Stomach smooth muscle (tissue), 2 donors: Measurements from ENCODE around the gene PDE4B.

ENCODE experiments used
- H3K27ac ChIP-seq: one replicate; pipeline ENCODE4 v1.7.0; 2013; ENCODE audit warnings: mild to moderate bottlenecking, low read length, inconsistent platforms
- H3K27me3 ChIP-seq, 2 donors: one replicate each; pipeline ENCODE4 v1.7.0; 2013; ENCODE audit warnings: low read length in 2 of 2; ENCODE audit not compliant: insufficient read depth in 2 of 2, control insufficient read depth in 1 of 2
- H3K36me3 ChIP-seq, 2 donors: one replicate each; pipeline ENCODE4 v1.7.0; 2013; ENCODE audit warnings: low read length in 2 of 2; ENCODE audit not compliant: control insufficient read depth in 2 of 2, insufficient read depth in 2 of 2
- H3K4me1 ChIP-seq: one replicate; pipeline ENCODE4 v1.7.0; 2013; ENCODE audit warnings: low read length; ENCODE audit not compliant: control insufficient read depth, insufficient read depth
- H3K4me3 ChIP-seq, 2 donors: one replicate each; pipeline ENCODE4 v1.7.0; 2013; ENCODE audit warnings: low read length in 2 of 2
- H3K9ac ChIP-seq, 2 donors: one replicate each; pipeline ENCODE4 v1.7.0; 2013; ENCODE audit warnings: low read length in 2 of 2, mild to moderate bottlenecking in 1 of 2
- H3K9me3 ChIP-seq, 2 donors: one replicate each; pipeline ENCODE4 v1.7.0; 2013; ENCODE audit warnings: low read length in 2 of 2; ENCODE audit not compliant: control insufficient read depth in 2 of 2
- donor health status: healthy.
- donor health status: Pancreatic carcinoma.

PDE4B gene

GRCh38 chr1:66231217-66231616 is 438.5 kb downstream of the PDE4B start:
- Histone ChIP-seq H3K9ac (no peak overlapping the region), H3K4me3 (no peak overlapping the region), H3K9me3 (no peaks in the 10 kb centered on the region), H3K27me3 (no peaks in the 10 kb centered on the region), H3K36me3 (no peaks in the 10 kb centered on the region), H3K4me1 (no peaks in the 10 kb centered on the region), H3K27ac (no peak overlapping the region)

- no peak overlapping the region for H3K4me3 ChIP-seq
- no peaks in the 10 kb centered on the region for H3K36me3 ChIP-seq
- no peaks in the 10 kb centered on the region for H3K9me3 ChIP-seq
- H3K27me3 ChIP-seq, result no peaks in the 10 kb centered on the region
- H3K4me1 ChIP-seq, result no peaks in the 10 kb centered on the region
- H3K27ac ChIP-seq, result no peak overlapping the region
- H3K9ac ChIP-seq, result no peak overlapping the region
Measured at GRCh38 chr1:66231681-66232463, 439.2 kb downstream of the PDE4B start.

DNA sequence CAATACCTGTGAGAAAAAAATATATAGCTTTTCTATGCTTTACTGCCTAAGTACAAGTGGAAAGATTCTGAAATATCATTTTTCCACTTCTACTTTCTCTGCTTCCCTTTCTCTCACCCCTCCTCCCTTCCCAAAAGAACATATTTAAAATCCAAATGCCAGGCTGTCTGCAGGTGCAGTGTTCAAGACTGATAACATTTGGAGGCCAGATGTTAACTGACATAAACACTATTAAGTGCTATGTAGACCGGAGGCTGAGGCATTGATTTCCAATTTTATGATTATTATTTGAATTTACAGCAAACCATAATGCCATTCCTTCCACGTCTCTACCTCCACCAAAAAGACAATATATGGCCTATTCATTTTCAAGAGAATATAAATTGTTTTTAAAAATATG is 444.3 kb downstream of the PDE4B start:
- Histone ChIP-seq H3K9me3 (peaks cover 2 to 5% of the 10 kb centered on the region in 2 donors), H3K4me1 (peaks cover 3% of the 10 kb centered on the region)

GRCh38 chr1:66237722-66238479 is 445.2 kb downstream of the PDE4B start:
- Histone ChIP-seq H3K9me3 (peaks cover 2 to 5% of the 10 kb centered on the region in 2 donors), H3K27me3 (no peaks in the 10 kb centered on the region), H3K27ac (no peak overlapping the region), H3K9ac (no peak overlapping the region), H3K36me3 (no peaks in the 10 kb centered on the region), H3K4me3 (no peak overlapping the region), H3K4me1 (peaks cover 3% of the 10 kb centered on the region)

More for the DNA sequence above, 444.3 kb downstream of the PDE4B start:
- no peaks in the 10 kb centered on the region for H3K36me3 ChIP-seq
- H3K27ac ChIP-seq, result no peak overlapping the region
- H3K27me3 ChIP-seq, result no peaks in the 10 kb centered on the region
- H3K4me3 ChIP-seq, result no peak overlapping the region
- H3K9ac ChIP-seq, result no peak overlapping the region

DNA sequence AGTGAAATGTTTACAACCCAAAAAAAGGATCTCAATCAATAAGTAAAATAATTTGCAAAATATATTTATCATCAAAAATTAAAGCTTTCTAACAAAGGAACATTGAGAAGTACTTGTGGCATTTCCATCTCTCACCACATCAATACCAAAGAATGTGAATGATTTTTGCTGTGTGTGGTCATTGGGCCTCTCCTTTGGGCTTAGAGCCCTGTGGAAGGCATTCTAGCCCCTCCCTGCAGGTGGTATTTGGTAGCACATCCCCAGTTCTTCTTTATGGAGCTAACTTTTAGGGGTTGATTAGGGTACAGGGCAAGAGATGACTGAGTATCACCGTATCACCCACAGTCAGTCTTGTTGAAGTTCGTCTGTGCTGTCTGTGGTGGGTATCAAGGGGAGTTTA is 447.1 kb downstream of the PDE4B start:
- Histone ChIP-seq H3K4me1 (peaks cover 5% of the 10 kb centered on the region), H3K27ac (no peak overlapping the region), H3K9ac (no peak overlapping the region), H3K9me3 (peaks cover 2 to 5% of the 10 kb centered on the region in 2 donors), H3K27me3 (no peaks in the 10 kb centered on the region), H3K4me3 (no peak overlapping the region), H3K36me3 (no peaks in the 10 kb centered on the region)

DNA sequence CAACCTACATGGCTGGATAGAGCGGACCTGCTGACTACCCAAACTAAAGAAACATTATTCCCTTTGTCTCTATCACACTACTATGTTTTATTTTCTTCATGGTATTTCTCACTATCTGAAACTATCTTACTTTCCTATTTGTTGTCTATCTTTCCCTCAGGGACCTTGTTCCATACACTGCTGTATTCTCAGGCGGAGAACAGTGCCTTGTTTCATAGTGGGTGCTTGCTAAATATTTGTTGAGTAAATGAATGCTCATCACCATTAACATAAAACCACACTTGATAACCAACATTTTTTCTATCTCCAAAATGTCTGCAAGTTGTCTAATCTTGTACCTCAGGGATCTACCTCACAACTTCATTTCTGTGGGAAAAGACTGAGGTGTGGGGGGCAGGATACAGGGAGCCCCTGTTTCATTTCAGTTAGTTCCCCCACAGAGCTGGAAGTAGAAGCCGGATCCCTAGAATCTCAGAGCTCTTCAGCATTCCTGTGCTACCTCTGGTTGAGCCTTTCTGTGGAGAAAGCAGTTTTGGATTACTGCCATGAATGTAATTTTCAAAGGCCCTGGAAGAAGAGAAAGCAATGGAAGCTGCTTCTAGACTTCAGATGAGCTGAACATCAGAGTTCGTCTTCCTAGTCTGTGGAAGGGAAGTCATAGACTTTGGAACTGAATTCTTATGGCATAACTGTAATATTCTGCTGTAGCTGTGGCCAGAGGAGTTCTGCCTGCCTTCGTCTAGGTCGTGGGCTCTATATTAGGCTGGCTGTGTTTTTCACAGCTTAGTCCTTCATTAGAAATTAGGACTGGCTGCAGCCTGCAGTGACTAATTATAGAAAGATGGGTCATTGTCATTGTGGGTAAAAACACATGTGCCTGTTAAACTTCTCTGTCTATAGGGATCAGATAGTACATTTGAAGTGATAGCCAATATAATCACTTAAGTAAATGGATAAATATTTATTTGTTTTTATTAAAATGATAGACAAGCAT is 448.1 kb downstream of the PDE4B start:
- Histone ChIP-seq H3K4me1 (peaks cover 5% of the 10 kb centered on the region), H3K27ac (no peak overlapping the region), H3K9ac (no peak overlapping the region), H3K36me3 (no peaks in the 10 kb centered on the region), H3K27me3 (no peaks in the 10 kb centered on the region), H3K9me3 (peaks cover 2 to 5% of the 10 kb centered on the region in 2 donors), H3K4me3 (no peak overlapping the region)

GRCh38 chr1:66242646-66243547 is 450.2 kb downstream of the PDE4B start:
- no peaks in the 10 kb centered on the region for H3K27me3 ChIP-seq
- H3K9ac ChIP-seq, result no peak overlapping the region
- H3K4me1 ChIP-seq, result peaks cover 5% of the 10 kb centered on the region
- H3K27ac ChIP-seq, result no peak overlapping the region
- no peak overlapping the region for H3K4me3 ChIP-seq
- no peaks in the 10 kb centered on the region for H3K36me3 ChIP-seq
- H3K9me3 ChIP-seq, result peaks cover 2 to 4% of the 10 kb centered on the region in 2 donors

GRCh38 chr1:66243548-66244130 is 450.9 kb downstream of the PDE4B start:
- H3K4me1 ChIP-seq, result peaks cover 5% of the 10 kb centered on the region
- no peak overlapping the region for H3K27ac ChIP-seq
- H3K27me3 ChIP-seq, result no peaks in the 10 kb centered on the region
- no peaks in the 10 kb centered on the region for H3K36me3 ChIP-seq
- no peak overlapping the region for H3K4me3 ChIP-seq
- H3K9ac ChIP-seq, result no peak overlapping the region
- H3K9me3 ChIP-seq, result no peaks in the 10 kb centered on the region

- Histone ChIP-seq H3K27me3 (no peaks in the 10 kb centered on the region), H3K27ac (no peak overlapping the region), H3K9me3 (no peaks in the 10 kb centered on the region), H3K9ac (no peak overlapping the region), H3K4me3 (no peak overlapping the region), H3K36me3 (no peaks in the 10 kb centered on the region), H3K4me1 (peaks cover 5% of the 10 kb centered on the region)
Measured at GRCh38 chr1:66244429-66244828, 451.7 kb downstream of the PDE4B start.
